ENCODE measurements around the gene SYNDIG1L. TPM values are rescaled to one million over a fixed set of nuclear protein-coding genes. Genes with fewer than 3 reads are reported as not detected.

Gene SYNDIG1L
- total RNA-seq, 2 experiments from 2014 or later, result not detected

DNA sequence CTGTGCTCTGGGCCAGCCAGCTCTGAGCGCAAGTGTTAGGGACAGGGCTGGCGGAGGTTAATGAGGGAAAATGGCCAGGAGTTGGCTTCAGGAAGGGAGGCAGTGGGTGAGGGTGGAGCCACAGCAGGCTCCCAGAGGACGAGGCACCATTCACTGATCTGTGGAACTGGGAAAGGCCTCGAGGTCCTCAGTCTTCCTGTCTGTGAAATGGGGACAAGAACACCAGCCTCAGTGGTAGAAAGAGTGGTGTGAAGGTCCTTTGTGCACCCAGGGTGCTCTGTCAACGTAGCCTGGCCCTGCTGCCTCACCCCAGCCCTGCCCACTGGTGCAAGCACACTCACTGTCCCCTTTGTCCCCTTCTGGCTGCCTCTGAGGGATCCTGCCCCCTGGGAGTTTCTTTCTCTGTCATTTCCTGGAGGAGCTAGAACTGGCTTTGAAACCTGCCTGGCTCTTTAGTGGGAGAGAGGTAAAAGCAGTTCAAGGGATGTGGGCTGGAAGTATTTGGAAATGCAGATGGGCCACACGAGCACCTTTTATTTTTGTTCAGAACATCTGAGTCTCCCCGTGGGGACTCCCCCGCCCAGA is 25.0 kb downstream of the SYNDIG1L start:
- H3K4me1 ChIP-seq (ENCODE audit: insufficient read depth, low read length), result peaks cover 27% of the 10 kb centered on the region
- POLR2A ChIA-PET, result interaction anchor here (1.0 kb wide), 1 partner anchor 93 kb away, joined by 4 read pairs; the partner anchor contains the start of gene ISCA2
- ATAC-seq (ENCODE audit: poor library complexity) (no peak), DNase-seq (no peak)
- H3K27me3 ChIP-seq (ENCODE audit: control insufficient read depth in 1 of 2, insufficient read depth in 2 of 2, low read length in 2 of 2), result no peaks in the 10 kb centered on the region
- H3K9me3 ChIP-seq (ENCODE audit: control insufficient read depth in 1 of 2, insufficient read depth in 1 of 2, low read length in 2 of 2), result no peaks in the 10 kb centered on the region
- peak overlapping the region; percentile 20 for H3K4me3 ChIP-seq (ENCODE audit: low read length)
- no peaks in the 10 kb centered on the region for H3K36me3 ChIP-seq (ENCODE audit: insufficient read depth, low read length)
- no peaks in the 10 kb centered on the region for H3K27me3 Mint-ChIP-seq
- peaks cover 22% of the 10 kb centered on the region for H3K4me1 Mint-ChIP-seq (ENCODE audit: low read depth)
- TF ChIP-seq, protein P1, sequence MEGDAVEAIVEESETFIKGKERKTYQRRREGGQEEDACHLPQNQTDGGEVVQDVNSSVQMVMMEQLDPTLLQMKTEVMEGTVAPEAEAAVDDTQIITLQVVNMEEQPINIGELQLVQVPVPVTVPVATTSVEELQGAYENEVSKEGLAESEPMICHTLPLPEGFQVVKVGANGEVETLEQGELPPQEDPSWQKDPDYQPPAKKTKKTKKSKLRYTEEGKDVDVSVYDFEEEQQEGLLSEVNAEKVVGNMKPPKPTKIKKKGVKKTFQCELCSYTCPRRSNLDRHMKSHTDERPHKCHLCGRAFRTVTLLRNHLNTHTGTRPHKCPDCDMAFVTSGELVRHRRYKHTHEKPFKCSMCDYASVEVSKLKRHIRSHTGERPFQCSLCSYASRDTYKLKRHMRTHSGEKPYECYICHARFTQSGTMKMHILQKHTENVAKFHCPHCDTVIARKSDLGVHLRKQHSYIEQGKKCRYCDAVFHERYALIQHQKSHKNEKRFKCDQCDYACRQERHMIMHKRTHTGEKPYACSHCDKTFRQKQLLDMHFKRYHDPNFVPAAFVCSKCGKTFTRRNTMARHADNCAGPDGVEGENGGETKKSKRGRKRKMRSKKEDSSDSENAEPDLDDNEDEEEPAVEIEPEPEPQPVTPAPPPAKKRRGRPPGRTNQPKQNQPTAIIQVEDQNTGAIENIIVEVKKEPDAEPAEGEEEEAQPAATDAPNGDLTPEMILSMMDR (IDR thresholded peaks at IDR 0.05), result no peak
- no peaks in the 10 kb centered on the region for H3K9me3 Mint-ChIP-seq
- intact Hi-C loops (cut with DNase I, micrococcal nuclease), result no loop called here
- peak overlapping the region; percentile 74 for H3K27ac Mint-ChIP-seq
- CTCF ChIA-PET, result no interaction called here
- H3K4me3 Mint-ChIP-seq, result peak overlapping the region; percentile 62
- H3K27ac ChIP-seq (ENCODE audit: low read depth in 1 of 2, low read length in 2 of 2), result peak overlapping the region in 1 of 2 donors; percentile 68
- no peaks in the 10 kb centered on the region for H3K36me3 Mint-ChIP-seq (ENCODE audit: low read depth)

DNA sequence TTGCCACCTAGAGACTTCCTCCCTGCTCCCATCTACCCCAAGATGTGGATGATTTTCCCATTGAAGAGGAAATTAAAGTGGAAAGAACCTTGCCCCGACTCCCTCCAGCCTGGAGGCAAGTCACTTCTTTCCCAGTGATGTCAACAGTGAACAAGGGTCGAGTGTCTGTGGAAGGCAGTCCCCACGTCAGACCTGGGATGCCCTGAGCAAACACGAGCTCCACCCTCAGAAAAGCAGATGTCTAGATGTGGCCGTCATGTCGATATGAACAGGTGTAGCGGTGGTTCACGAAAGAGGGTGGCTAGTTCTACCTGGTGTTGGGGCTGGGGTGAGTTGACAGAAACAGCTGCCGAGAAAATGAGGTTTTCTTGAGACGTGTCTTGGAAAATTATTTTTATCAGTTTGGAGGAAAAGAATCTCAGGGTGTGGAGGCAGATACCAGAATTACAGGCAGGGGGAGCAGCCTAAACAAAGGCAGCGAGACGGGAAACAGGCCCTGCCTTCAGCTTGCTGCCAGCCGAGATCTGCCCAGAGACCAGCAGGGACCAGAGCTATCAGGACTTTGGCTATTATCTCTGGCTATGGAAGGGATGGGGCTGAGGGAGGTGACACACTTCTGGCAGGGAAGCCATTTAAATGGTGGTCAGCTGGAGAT is 25.9 kb downstream of the SYNDIG1L start:
- Histone ChIP-seq H3K4me1 (ENCODE audit: insufficient read depth, low read length) (peaks cover 27% of the 10 kb centered on the region), H3K27me3 (ENCODE audit: control insufficient read depth in 1 of 2, insufficient read depth in 2 of 2, low read length in 2 of 2) (no peaks in the 10 kb centered on the region), H3K27ac (ENCODE audit: low read depth in 1 of 2, low read length in 2 of 2) (no peak overlapping the region), H3K9me3 (ENCODE audit: control insufficient read depth in 1 of 2, insufficient read depth in 1 of 2, low read length in 2 of 2) (no peaks in the 10 kb centered on the region), H3K4me3 (ENCODE audit: low read length) (no peak overlapping the region), H3K36me3 (ENCODE audit: insufficient read depth, low read length) (no peaks in the 10 kb centered on the region)
- ChIA-PET POLR2A (no interaction called here), CTCF (no interaction called here)
- Mint-ChIP-seq H3K27ac (no peak overlapping the region), H3K4me3 (no peak overlapping the region), H3K9me3 (no peaks in the 10 kb centered on the region), H3K36me3 (ENCODE audit: low read depth) (no peaks in the 10 kb centered on the region), H3K4me1 (ENCODE audit: low read depth) (peaks cover 22% of the 10 kb centered on the region), H3K27me3 (no peaks in the 10 kb centered on the region)
- DNase-seq (no peak), ATAC-seq (ENCODE audit: poor library complexity) (no peak)
- TF ChIP-seq, protein P1 (IDR thresholded peaks at IDR 0.05), result no peak
- intact Hi-C loops (cut with DNase I, micrococcal nuclease), result no loop called here

DNA sequence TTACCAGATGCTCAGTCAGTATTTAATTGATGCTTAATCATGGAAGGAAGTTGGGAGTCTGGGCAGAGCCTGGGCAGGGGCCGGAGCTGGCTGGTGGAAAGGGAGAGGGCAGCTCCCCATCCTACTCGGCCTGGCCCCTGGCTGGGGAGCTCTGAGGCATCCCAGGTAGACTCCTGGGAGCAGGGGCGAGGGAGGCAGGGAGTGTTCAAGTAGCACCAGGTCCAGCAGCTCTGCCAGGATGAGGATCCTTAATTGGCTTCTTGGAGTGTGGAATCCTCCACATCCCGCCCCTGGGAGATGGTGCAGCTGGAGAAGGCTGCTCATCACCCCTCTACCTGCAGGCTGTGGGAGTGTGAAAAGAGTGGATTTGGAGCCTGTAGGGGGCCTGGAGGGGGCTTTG is 30.9 kb downstream of the SYNDIG1L start:
- Histone ChIP-seq H3K4me1 (ENCODE audit: insufficient read depth, low read length) (no peaks in the 10 kb centered on the region), H3K4me3 (ENCODE audit: low read length) (no peak overlapping the region), H3K36me3 (ENCODE audit: insufficient read depth, low read length) (no peaks in the 10 kb centered on the region), H3K27me3 (ENCODE audit: control insufficient read depth in 1 of 2, insufficient read depth in 2 of 2, low read length in 2 of 2) (no peaks in the 10 kb centered on the region), H3K27ac (ENCODE audit: low read depth in 1 of 2, low read length in 2 of 2) (no peak overlapping the region), H3K9me3 (ENCODE audit: control insufficient read depth in 1 of 2, insufficient read depth in 1 of 2, low read length in 2 of 2) (no peaks in the 10 kb centered on the region)
- TF ChIP-seq, protein P1 (IDR thresholded peaks at IDR 0.05), result no peak
- H3K27ac Mint-ChIP-seq, result no peak overlapping the region
- DNase-seq (no peak), ATAC-seq (ENCODE audit: poor library complexity) (no peak)
- ChIA-PET CTCF (no interaction called here), POLR2A (no interaction called here)
- intact Hi-C loops (cut with DNase I, micrococcal nuclease), result no loop called here
- no peaks in the 10 kb centered on the region for H3K9me3 Mint-ChIP-seq
- H3K4me1 Mint-ChIP-seq (ENCODE audit: low read depth), result no peaks in the 10 kb centered on the region
- peaks cover 6% of the 10 kb centered on the region for H3K27me3 Mint-ChIP-seq
- H3K4me3 Mint-ChIP-seq, result no peak overlapping the region
- H3K36me3 Mint-ChIP-seq (ENCODE audit: low read depth), result no peaks in the 10 kb centered on the region

Measured in CD4-positive, alpha-beta T cell (primary cell).